HTERT RPE-1 (cell line): Measurements from ENCODE around the gene NCKAP5L.

Source experiments
- in situ Hi-C: fragments of 300-500 bp; cut with MboI; formaldehyde crosslinking; loops from 4 replicates; pipeline ENCODE4 v1.14.3; 2020; ENCODE audit warnings: low sequenced_read_pairs

NCKAP5L gene

DNA sequence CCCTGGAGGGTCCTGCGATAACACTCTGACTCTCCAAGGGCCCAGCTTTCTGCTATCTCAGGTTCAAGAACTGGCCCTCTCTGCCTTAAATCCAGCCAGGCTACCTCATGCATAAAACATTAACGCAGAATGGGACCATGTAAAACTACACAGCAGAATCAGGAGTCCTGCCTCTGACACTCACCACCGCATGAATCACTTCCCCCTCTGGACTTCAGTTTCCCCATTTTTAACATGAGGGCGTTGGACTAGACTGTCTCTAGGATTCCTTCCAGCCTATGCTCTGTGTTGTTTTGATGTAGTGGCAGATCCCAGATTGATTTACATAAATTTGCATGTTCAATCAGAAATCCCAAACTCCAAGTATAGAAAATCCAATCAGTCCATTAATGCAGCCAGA lies 3.3 kb downstream of the NCKAP5L start:
- in situ Hi-C loops = no loop called here

DNA sequence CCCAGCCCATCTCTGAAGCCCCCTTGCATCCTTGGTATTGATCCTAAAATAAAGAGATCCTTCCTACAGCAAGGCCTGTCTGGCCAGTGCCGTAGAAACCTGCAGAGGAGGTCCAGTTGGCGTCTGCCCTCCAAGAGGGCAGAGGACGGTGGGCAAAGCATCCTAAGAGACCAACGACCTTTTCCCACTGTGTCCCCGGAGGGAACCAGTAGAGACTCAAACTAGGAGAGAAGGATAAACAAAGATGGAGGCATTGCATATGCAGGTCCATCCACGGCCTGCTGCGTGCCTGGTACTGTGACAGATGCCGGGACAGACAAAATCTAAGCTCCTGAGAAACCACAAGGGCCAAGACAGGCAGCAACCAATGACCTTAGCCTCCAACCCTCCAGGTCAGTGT lies 3.8 kb downstream of the NCKAP5L start:
- in situ Hi-C loops = no loop called here

DNA sequence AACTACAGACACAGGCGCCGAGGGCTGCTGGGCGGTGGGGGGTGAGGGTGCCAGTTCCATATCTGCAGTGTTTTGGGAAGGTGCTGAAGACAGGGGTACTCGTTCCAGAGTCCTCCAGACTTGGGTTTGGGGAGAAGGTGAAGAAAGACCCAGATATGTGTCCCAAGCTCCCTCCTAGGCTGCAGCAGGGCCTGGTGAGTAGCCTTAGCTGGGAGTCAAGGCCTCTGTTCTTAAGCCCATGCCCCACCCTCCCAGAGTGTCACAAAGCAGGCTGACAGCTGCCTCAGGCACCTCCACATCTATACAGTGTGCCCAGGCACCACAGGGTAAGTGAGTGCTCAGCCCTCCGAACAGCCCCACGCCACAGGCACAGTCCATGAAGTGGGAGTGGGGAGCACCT lies 4.3 kb downstream of the NCKAP5L start:
- in situ Hi-C loops = no loop called here

DNA sequence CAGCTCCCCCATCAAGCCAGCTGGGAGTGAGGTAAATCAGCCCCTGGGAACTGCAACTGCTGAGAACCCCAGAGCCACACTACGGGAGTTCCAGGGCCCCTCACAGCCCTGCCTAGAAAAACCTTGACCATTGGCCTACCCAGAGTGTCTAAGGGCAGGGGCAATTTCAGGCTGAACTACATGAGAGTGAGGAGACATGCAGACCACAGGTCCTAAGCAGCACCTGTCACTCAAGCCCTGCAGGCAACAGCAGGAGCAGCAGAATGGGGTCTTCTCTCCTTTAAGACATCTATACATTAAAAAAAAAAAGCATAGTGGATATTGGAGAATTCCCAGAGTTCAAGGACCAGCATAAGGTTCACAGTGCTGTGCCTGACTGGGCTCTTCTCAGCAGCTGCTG lies 4.9 kb downstream of the NCKAP5L start:
- in situ Hi-C loops = no loop called here

DNA sequence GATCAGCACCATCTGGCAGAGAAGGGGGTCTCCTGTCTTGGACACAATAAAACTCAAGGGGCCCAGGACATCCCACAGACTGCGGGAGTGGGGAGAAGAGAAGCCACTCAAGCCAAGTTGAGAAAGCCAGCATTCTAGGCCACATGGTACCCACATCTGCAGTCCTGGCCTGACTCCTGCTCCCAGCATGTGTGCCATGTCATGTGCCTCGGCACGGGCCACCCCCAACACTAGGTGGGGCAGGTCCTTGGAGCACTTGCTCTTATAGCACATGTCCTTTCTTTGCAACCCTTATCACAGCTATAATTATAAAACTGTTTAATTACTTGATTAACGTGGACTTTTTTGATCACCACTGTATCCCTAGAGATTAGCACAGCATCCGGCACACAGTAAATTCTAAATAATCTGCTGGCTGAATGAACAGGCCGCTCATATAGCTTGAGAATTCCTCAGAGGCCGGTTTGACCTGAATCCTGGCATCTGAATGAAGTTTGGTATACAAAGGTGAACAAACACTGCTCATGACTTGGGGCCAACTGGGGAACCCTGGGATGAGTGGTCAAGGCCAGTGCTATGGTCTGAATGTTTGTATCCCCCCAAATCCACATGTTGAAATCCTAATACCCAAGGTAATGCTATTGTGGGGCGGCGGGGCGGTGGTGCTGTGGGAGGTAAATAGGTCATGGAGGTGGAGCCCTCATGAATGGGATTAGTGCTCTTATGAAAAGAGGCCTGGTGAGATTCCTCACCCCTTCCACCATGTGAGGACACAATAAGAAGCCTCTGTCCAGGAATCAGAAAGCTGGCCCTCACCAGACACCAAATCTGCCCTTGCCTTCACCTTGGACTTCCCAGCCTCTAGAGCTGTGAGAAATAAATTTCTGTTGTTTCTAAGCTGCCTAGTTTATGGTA lies 6.6 kb downstream of the NCKAP5L start:
- in situ Hi-C loops = no loop called here

DNA sequence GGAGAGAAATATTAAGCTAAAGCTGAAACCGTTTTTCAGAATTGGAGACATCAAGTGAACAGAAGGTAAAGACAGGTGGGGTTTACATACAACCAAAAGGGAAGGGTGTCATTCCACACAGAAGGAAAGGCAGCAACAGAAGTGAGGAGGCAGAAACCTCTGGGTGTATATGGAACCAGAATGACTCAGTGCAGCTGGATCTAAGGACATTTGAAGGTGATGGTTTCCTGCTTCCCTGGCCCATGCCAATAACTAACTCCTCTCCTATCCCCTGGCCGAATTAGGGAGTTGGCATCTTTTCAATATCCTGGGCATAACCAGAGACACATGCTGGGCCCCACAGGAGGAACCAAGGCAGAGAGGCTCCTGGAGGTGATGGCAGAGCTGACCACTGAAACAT lies 8.4 kb downstream of the NCKAP5L start:
- in situ Hi-C loops = no loop called here

DNA sequence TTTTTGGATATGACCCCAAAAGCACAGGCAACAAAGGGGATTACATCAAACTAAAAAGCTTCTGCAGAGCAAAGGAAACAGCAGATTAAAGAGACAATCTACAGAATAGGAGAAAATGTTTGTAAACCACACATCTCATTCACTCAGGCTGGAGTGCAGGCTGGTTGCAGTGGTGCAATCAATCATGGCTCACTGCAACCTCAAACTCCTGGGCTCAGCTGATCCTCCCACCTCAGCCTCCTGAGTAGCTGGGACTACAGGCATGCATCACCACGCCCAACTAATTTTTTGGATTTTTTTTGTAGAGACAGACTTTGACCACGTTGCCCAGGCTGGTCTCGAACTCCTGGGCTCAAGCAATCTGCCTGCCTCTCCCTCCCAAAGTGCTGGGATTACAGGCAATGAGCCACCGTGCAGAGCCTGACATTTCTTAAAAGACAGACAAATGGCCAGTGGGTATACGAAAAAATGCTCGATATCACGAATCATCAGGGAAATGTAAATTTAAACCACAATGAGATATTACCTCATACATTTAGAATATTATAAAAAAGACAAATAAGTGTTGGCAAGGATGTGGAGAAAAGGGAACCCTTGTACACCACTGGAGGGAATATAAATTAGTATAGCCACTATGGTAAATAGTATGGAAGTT lies 9.8 kb downstream of the NCKAP5L start:
- in situ Hi-C loops = no loop called here

DNA sequence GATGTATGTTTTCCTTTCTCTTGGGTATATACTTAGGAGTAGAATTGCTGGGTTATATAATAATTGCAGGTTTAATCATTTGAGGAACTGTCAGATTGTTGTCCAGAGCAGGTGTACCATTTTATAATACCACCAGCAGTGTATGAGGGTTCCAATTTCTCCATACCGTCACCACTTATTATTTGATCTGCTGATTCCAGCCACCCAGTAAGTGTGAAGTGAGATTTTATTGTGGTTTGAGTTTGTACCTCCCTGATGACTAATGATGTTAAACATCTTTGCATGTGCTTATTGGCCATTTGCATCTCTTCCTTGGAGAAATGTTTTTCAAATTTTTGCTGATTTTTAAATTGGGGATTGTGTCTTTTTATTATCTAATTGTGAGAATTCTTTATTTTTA lies 15.1 kb downstream of the NCKAP5L start:
- in situ Hi-C loops = no loop called here

DNA sequence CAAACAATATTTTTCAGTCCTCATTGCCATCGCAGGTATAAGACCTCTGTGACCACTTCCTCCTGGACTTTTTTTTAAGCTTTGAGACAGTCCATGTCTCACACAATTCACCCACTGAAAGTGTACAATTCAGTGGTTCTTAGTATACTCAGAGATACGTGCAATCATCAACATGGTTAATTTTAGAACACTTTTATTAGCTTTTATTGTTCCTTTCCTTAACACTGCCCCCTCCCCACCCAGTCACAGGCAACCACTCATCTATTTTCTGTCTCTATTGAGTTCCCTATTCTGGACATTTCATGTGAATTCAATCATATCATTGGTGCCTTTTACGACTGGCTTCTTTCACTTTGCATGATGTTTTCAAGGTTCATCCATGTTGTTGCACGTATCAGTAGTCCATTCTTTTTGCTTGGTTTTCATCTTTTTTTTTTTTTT lies 16.2 kb downstream of the NCKAP5L start:
- in situ Hi-C loops = no loop called here

DNA sequence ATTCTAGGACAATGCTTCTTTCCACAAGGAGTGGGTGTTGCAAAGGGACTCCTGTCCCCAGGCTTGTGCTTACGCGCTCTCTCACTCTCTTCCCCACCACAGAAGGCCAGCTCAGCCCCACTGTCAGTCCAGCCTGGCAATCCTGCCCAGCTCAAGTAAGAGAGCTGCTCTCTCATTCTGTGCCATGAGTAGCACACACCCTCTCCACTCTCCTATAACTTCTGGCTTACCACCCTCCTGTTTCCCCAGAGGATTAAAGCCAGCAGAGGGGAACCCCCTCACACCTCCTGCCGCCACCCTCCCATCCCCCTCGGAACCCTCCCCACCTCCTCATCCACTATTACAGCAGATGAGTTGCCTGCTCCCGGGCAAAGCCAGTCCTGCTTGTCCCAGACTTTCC lies 17.1 kb downstream of the NCKAP5L start:
- in situ Hi-C loops = no loop called here

DNA sequence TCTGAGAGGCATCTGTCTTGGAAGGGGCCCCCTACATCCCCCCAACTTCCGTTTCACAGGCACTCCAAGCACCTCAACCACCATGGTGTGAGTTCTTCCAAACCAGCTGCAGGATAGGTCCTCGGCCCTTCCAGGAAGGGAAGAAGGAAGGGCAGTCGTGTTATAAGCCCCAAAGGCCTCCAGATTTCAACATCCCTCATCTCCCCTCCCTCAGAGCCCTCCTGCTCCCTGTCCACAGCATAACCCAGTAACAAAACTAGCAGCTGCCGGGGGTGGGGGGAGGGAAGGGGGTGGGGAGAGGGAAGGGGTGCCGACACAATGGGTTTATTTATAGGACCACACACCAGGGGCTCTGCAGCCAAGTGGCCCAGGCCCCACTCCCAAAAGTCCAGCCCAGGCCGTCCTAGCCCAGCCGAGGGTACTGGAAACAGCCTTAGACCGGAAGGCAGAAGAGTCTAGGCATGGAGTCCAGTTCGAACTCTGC lies 18.3 kb downstream of the NCKAP5L start:
- in situ Hi-C loops = no loop called here

DNA sequence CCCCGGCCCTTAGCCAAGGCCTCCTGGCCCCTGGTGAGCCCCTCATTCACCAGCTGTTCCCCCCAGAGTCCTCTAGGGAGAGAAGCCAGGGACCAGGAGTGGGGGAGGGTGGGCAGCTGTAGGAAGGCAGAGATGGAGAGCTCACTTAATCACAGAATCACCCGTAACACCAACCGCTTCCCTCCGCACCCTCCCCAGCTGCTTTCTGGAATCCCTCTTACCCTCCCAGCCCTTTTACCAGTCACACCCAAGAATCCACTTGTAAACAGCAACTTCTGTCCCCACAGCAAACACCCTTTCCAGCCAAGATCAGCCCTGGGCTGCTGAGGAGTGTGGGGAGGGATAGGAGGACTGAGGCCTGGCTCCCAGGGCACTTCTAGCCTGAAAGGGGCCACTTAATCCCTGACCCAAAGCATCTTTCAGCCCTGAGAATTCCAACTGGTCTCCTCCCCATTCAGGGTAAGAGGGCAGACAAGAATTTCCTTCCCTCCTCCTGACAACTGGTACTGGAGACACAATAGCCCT lies 18.8 kb downstream of the NCKAP5L start:
- in situ Hi-C loops = no loop called here

DNA sequence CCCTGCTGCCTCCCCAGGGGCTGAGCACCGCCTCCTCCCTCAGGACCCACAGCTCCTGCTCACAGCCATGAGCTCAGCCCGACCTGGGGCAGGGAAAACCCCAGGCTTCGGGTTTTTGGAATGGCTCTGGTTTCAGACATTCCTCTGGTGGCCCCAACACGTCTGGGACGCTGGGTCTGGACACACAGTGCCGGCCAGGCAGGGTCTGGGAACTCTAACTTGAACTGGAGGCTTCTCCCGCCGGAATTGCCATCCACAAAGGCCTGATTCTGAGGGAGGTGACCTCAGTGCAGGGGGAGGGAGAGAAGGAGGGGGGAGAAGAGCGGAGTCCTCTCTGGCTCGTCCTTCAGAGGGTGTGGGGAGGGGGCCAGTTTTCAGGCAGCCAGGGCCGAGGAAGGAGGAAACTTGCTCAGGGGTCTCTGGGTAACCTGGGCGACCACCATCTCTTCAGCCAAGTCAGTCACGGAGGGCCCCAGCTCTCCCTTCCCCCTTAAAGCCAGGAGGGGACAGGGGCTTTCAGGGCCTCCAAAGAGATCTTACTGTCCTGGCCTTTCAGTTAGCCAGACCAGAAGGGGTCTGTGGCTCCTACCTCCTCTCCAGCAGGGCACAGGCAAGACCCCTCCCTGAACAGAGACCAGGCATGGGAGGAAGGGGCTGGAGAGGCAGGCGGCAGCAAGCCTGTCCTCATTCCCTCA lies 19.4 kb downstream of the NCKAP5L start:
- in situ Hi-C loops = no loop called here

DNA sequence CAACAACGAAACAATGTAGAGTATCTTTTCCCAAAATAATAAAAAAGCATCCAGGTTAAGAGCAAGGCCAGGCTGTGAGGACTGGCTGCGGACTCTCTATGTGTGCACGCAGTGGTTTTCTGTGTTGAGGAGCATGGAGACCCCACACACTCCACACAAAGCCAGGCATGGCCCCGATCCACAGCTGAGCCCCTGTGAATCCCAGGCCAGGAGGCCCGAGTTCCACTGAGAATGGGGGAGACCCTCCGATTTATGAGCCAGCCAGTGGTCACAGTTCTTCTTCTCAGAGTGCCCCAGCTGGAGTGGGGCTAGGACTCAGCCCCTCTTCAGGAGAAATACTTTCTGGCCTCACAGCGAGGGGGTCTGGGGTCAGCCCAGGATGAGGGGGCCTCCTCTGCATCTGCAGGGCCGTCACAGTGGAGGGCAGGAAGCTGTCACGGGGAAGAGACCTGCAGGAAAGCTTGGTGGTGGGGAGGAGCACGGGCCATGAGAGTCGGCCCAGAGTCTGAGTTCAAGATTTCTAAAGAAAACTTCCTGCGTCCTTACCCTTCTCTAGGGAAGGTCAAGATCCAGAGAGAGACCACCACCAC lies 20.1 kb downstream of the NCKAP5L start:
- in situ Hi-C loops = no loop called here

DNA sequence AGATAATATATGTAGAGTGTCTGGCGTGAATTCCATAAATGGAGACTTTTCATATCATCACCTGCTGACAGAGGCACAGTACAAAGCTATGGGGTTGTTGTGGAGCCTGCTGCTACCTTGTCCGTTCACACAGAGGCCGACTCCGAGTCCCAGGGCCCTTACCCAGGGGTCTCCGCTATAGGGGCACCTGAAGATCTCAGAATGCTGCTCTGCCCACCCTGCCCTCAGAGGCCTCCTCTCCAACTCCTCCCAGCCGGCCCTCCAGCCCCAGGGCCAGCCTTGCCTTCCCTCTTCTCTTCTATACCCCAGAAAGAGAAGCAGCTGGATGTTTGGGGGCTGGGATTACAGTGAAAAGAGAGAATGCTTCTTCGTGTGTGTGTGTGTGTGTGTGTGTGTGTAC lies 21.3 kb downstream of the NCKAP5L start:
- in situ Hi-C loops = no loop called here

DNA sequence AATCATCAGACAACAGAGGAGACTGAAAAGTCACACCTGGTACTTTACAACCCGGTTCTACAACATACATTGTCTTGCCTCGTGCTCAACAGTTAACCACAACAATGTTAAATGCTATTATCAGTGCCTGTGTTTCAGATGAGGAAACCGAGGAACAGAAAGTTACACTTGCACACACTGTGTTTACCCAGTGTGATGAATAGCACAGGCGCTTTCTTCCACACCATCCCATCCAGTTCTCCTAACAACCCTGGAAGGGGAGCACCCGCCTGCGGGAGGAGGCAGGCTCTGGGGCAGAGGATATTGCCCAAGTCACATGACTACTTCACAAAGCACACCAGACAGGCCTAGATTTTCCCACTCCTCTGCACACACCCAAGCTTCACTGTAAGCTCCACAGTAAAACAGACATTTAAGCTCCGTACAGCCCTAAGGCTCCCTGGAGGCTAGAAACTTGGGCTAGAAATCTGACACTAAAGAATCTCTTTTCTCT lies 21.8 kb downstream of the NCKAP5L start:
- in situ Hi-C loops = no loop called here

DNA sequence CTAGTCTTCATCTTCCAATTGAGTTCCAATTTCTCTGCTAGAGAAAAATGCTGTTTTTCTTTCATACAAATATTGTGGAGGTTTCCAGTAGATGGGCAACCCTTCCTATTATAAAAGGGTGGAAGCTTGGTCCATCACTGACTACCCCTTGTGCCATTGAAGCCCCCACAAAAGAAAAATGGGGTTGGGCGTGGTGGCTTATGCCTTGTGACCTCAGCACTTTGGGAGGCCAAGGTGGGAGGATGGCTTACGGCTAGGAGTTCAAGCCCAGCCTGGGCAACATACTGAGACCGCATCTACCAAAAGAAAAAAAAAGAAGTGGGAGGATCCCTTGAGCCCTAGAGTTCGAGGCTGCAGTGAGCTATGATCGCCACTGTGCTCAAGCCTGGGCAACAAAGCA lies 22.8 kb downstream of the NCKAP5L start:
- in situ Hi-C loops = no loop called here

DNA sequence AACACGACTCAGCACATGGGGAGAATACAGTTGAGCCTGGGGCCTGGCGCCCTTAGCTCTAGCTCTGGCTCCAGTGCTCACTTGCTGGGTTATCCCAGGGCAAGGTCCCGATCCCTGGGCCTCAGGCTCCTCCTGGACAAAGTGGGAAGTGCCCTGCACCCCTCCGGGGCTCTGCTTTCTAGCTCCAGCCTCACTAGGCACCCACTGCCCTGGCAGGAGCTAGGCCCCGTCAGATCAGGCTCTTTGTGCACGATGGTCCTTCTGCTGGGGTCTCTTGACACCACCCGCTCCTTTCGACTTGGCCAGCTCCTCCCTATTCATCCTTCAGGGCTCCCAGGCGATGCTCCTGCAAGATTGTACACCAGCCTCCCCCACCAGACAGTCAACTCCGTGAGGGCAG lies 23.4 kb downstream of the NCKAP5L start:
- in situ Hi-C loops = no loop called here

DNA sequence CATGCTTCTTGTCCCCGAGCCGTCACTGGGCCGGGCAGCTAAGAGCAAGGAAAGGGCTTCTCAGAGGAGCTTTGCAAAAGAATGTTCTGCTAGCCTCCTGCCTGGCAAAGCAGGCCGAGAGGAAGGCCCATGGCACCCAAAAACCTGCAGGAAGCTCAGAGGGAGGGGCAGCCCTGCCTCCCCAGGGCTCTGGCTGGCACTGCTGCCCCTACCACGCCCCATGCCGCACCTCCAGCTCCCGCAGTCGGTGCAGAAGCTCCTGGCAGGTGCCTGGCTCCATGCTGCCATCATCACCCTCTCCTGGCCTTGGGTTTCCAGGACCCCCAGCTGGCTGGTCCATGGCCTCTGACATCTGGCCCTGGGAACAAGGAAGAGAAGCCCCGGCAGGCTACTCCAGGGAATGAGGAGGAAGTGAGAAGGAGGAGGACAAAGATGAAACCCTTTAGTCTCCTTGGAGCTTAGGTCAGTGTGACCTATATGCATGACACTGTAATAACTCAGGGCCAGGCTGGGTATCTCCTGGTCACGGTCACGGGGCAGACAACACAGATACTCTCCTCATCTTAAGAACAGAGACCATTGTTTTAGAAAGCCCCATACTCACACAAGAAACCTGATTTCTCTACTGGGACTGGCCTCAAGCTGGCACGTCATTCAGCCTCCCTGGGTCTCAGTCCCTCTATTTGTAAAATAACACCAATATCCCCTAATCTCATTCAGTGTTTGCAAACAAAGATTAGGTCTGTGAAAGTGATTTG lies 24.3 kb downstream of the NCKAP5L start:
- in situ Hi-C loops = no loop called here
